GM21576 (cell line): ENCODE measurements around the gene OR7C1.
"Not testable (repeated sequence)": the region's sequence is repeated elsewhere in the genome, so short reads cannot be mapped to it uniquely, and the experiment has no call there.

Experiments used
- ATAC-seq: cut with Tn5 transposase; IDR thresholded peaks from one replicate; pipeline ENCODE4 v1.9.1; 2021; ENCODE audit warnings: mild to moderate bottlenecking, moderate library complexity; ENCODE audit not compliant: unreplicated experiment

Gene OR7C1

DNA sequence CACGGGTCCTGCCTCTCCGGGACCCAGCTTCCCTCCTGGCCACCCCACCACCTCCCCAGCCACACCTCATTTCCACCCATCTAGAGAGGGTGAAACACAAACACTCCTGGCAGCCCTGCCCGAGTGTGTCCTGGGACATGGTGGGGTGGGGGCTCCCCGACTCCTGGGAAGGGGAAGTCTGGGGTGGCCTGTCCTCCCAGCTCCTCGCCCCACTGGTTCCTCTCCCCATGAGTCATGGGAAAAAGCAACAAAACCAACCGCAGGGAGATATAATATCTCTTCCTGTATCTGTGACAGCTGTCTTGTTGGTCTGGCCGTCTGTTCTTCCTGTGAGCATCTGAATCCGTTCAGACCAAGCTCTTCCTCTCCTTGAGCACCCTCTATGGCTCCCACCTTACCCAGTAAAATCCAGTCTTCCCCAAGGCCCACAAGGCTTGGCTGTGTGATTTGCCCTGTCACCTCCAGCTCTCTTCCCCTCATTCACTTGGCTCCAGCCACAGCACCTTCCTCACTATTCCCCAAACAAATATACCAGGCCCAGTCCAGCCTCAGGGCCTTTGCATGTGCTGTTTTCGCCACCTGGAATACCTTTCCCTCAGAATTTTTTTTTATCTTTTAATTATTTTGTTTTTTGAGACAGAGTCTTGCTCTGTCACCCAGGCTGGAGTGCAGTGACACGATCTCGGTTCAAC is 49.7 kb downstream of the OR7C1 start:
- not testable (repeated sequence) for ATAC-seq

DNA sequence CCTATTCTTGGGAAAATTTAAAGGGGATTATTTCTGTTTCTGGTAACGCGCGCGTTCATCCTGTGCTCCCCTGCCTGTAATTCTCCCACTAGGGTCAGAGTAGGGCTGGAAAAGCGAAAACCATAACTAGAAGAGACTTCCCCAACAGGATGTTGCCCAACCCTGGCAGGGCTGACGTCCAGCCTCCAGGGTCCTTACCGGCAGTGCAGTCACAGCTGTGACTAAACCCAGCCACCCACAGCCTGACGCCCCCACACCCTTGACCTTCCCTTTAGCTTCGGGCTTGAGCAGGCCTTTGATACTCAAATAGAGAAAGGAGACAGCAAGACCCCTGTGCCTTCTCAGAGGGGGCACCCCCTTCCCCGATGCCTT is 50.3 kb downstream of the OR7C1 start:
- not testable (repeated sequence) for ATAC-seq

DNA sequence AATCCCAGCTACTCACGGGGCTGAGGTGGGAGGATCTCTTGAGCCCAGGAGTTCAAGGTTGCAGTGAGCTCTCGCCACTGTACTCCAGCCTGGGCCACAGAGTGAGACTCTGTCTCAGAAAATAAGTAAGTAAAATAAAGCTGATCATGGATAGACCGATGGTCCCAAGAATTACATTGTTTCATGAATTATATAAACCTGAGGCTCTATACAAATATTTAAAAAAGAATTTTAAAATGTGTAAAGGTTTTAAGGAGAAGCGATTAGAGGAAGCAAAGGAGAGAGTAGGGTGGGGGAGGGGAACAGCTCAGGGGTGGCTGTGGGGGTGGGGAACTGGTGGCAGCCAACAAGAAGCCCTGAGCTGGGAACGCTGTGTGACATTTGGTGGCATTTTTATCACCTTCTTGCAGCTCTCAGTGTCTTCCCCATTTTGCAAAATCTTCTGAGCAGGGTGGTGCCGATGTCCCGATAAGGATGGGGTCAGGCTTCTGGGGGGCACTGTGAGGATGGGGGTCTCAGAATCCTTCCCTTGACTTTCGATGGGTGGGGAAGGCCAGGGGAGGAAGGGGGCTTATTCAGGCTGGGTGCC is 51.5 kb downstream of the OR7C1 start:
- not testable (repeated sequence) for ATAC-seq

DNA sequence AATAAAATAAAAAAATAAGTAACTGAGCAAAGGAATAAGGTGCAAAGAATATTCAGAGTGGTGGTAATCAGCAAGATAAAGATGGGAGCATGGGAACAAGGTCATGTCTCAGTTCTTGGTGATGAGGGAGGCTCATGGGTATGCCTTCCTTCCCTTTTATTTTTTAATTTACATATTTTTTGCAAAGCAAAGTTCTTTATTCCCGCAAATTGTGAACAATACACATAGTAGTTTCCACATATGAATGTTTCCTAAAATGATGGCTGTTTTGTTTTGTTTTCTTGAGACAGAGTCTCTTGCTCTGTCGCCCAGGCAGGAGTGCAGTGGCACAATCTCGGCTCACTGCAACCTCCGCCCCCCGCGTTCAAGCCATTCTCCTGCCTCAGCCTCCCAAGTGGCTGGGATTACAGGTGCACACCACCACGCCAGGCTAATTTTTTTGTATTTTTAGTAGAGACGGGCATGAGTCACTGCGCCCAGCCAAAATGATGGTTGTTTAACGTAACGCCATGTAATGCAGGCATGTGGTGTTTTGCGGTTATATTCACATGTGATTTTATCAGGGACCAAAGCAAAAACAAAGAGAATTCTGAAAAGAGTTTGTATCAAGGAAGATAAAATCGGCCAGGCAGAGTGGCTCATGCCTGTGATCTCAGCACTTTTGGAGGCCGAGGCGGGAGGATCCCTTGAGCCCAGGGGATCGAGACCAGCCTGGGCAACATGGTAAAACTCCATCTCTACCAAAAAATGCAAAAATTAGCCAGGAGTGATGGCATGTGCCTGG is 52.2 kb downstream of the OR7C1 start:
- no peak for ATAC-seq

DNA sequence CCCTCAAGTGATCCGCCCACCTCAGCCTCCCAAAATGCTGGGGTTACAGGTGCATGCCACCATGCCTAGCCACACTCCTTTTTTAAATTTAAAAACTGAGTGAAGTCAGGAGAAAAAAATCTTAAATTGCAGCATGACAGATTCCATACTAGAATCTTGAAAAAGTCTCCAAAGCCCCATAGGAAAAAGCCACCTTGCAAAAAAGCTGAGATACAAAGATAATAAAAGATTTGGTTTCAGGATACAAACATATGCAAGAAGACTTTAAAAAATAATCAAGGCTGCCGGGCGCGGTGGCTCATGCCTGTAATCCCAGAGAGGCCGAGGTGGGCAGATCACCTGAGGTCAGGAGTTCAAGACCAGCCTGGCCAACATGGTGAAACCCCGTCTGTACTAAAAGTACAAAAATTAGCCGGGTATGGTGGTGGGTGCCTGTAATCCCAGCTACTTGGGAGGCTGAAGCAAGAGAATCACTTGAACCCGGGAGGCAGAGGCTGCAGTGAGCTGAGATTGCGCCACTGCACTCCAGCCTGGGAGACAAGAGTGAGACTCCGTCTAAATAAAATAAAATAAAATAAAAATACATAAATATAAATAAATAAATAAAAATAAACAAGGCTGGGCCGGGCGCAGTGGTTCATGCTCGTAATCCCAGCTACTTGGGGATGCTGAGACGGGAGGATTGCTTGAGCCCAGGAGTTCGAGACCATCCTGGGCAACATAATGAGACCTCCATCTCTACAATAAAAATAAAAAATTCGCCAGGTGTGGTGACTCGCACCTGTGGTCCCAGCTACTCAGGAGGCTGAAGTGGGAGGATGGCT is 53.1 kb downstream of the OR7C1 start:
- ATAC-seq = not testable (repeated sequence)

DNA sequence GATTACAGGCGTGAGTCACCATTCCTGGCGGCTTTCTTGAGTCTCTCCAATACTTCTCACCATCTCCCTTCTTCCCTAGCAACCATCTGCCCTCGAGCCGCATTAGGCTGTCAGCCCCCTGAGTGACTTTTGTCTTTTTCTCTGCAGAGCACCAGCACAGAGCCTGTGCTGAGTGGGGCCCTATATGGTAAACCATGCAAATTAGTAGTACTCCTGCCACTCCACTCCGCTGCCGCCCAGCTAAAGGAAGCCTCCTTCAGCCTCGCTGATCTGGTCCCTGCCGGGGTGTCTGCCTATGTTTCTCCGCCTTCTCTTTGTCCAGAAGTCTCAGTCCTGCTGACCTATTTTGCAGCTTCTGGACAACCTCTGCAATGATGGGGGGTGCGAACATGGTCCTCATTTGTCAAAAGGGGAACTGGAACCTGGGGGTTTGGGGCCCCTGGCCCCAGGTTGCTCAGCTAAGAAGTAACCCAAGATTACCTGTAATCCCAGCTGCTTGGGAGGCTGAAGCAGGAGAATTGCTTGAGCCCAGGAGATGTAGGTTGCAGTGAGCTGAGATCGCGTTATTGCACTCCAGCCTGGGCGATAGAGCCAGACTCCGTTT is 54.3 kb downstream of the OR7C1 start:
- not testable (repeated sequence) for ATAC-seq

DNA sequence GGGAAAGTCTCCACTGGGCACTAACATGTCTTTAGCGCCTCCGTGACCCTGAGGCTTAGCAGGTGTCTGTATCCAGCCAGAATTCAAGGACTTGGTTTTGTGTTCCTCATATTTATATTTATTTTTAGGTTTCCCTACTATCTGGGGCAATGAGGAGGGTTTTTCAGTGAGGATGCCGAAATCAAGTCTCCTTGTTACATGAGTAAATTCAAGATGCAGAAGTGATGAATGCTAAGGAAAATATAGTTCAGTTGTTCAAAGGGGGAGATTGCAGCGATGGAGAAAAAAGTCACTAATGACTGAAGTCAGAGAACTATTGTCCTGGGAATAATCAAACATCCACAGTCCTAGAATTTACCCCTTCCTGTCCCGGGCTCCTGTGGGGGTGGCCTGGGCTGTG is 55.8 kb downstream of the OR7C1 start:
- ATAC-seq = no peak

DNA sequence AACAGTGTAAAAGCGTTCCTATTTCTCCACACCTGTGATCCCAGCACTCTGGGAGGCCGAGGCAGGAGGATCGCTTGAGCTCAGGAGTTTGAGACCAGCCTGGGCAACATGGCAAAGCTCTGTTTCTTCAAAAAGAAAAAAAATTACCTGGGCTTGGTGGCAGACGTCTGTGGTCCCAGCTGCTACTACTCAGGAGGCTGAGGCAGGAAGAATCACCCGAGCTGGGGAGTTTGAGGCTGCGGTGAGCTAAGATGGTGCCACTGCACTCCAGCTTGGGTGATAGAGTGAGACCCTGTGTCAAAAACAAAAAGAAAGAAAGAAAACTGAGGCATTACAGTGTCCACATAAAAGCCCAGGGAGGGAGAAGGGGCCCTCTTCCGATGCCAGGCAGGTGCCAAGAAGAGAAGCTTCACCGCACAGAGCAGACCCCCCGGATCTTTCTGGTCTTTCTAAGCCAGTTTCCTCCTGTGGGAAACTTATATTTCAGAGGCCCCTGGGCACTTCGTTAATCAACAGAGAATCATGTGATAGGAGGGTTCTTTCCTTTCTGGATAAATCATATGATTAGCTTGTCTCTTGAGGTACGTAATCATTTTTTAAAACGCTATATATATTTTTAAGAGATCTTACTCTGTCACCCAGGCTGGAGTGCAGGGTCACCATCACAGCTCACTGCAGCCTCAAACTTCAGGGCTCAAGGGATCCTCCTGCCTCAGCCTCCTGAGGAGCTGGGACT is 56.7 kb downstream of the OR7C1 start, which contains the start of gene ADGRE2:
TSS of gene ADGRE2 (minus strand) at position 451 of the 736 bp plus-strand sequence. CDS start 1,804 bp downstream, outside the sequence.
- ATAC-seq = not testable (repeated sequence)

DNA sequence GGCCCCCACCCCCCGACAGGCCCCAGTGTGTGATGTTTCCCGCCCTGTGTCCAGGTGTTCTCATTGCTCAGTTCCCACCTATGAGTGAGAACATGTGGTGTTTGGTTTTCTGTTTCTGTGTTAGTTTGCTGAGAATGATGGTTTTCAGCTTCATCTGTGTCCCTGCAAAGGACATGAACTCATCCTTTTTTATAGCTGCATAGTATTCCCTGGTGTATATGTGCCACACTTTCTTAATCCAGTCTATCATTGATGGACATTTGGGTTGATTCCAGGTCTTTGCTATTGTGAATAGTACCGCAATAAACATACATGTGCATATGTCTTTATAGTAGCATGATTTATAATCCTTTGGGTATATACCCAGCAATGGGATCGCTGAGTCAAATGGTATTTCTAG is 57.3 kb downstream of the OR7C1 start:
- not testable (repeated sequence) for ATAC-seq

DNA sequence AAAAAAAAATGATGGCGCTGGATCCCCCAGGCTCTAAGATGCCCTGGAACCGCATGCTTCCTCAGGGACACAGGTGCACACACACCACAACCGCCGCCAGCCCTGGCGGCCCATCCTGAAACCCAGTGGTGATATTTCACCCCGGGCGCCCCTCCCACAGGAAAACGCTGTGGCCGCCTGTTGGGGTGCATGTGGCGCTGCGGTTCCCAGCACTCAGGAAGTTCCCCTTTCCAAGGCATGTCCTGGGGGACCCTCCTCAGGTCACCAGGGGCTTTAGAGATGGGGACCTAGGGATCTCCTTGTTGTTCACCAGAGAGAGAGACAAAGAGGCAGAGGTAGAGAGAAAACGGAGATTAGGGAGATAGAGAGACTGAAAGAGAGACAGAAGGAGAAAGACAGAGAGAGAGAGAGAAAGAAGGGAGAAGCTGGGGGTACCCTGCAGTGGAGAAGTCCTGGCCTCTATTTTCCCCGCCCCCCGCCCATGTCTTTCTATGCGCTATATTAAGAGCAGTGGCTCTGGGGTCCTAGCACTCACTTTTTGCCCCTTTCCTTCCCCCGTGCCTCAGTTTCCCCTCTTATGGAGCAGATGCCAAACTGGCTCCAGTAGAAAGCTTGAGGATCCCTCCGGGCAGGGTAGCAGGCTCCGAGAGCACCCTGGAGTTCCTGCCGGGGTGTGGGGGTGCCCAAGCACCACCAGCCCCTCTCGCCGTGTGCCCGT is 59.0 kb downstream of the OR7C1 start:
- ATAC-seq = no peak

DNA sequence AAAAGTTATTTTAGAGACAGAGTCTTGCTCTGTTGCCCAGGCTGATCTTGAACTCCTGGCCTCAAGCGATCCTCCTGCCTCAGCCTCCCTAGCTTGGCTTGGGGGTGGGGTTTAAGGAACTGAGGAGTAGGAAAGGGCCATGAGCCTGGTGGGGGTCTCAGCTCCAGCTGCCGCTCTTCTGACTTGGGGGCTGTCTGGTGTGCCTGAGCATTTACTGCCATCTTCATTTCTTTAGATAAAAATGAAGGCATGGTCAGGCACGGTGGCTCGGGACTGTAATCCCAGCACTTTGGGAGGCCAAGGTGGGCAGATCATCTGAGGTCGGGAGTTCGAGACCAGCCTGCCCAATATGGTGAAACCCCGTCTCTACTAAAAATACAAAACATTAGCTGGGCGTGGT is 59.7 kb downstream of the OR7C1 start:
- ATAC-seq = not testable (repeated sequence)

DNA sequence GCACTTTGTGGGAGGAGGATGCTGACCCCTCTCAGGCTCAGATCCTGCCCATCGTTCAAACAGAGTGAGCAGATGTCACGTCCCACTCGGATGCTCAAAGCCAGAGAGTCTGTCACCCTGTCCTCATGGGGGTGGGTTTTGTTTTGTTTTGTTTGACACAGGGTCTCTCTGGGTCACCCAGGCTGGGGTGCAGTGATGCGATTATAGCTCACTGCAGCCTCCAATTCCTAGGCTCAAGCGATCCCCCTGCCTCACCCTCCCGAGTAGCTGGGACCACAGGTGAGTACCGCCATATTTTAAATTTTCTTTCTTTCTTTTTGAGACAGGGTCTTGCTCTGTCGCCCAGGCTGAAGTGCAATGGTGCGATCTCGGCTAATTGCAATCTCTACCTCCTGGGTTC is 60.6 kb downstream of the OR7C1 start:
- ATAC-seq = no peak

DNA sequence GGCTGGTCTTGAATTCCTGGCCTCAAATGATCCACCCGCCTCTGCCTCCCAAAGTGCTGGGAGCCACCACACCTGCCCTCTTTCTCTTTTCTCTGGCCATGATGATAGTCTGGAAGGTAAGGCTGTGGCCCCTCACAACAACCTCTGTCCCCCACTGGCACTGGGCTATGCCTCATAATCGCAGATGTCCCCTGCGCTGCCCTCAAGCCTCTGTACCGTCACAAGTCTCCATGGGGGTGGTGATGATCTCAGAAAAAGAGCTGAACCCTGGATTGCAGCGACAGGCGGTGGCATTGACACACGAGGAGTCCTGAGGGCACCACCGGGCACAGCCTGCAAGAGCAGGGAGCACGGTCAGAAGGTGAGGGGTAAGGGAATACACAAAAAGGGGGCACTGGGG is 61.3 kb downstream of the OR7C1 start:
- ATAC-seq = not testable (repeated sequence)

DNA sequence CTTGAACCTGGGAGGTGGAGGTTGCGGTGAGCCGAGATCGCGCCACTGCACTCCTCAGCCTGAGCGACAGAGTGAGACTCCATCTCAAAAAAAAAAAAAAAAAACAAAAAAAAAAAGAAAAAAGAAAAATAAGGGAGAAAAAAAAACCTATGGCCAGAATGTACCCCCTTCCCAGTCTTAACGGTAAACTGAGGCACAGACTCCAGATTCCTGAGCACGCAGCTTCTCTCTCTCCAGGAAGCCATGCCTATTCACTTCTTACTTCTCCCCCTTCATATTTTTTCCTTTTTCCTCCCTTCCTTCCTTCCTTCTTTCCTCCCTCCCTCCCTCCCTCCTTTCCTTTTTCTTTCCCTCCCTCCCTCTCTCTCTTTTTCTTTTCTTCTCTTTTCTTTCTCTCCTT is 62.0 kb downstream of the OR7C1 start:
- no peak for ATAC-seq

DNA sequence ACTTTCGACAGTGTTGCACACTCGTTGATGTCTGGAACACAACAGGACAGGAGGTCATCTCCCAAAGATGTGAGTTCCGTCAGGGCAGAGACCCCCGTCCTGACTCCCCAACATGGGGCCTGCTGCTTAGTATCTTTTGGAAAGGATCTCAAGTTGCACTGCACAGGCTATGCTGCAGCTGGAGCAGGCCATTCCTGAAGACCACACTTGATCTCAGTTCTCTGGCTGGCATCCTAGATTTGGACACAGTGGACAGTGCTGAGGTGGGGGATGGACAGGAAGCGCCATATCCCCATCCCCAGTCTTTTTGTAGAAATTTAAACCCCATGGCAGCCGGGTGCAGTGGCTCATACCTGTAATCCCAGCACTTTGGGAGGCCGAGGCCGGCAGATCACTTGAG is 62.5 kb downstream of the OR7C1 start:
- ATAC-seq = no peak

DNA sequence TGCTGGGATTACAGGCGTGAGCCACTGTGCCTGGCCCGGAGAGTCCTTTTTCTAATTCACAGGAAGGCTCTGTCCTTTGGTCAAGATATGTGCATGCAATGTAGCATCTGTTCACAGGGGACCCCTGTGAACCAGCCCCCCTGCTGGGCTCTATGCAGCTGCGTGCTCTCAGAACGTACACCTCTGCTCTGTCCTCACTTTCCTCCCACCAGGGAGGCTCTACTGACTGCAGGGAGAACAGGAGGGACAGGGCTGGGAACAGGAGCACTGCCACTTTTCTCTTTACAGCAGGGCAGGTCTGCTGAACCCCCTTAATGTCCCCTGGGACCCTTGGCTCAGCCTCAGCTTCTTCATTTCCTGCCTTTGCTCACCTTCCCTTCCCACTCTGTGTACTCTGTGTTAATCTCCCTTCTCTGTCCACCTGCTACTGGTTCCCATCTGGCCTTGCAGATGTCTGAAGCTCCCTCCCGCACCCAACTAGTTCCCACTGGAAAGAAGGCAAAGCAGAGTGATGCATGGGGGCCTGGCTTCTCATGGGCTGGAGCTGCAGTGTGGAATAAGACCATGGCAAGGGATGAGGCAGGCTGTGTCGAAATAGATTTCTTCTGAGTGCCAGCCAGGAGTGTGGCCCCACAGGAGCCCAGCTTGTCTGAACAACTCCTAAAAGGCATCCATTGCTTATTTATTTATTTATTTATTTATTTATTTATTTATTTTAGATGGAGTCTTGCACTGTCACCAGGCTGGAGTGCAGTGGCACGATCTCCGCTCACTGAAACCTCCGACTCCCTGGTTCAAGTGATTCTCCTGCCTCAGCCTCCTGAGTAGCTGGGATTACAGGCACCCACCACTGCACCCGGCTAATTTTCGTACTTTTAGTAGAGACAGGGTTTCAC is 63.8 kb downstream of the OR7C1 start:
- no peak for ATAC-seq

DNA sequence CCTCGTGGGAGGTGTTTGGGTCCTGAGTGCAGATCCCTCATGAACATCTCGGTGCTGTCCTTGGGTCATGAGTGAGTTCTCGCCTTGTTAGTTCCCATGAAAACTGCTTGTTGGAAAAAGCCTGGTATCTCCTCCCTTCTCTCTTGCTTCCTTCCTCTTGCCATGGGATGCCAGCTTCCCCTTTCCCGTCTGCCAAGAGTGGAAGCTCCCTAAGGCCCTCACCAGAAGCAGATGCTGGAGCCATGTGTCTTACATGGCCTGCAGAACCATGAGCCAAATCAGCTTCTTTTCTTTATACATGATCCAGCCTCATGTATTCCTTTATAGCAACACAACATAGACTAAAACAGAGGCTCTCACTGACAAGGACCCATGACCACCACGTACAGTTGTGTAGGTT is 64.8 kb downstream of the OR7C1 start:
- ATAC-seq = no peak

DNA sequence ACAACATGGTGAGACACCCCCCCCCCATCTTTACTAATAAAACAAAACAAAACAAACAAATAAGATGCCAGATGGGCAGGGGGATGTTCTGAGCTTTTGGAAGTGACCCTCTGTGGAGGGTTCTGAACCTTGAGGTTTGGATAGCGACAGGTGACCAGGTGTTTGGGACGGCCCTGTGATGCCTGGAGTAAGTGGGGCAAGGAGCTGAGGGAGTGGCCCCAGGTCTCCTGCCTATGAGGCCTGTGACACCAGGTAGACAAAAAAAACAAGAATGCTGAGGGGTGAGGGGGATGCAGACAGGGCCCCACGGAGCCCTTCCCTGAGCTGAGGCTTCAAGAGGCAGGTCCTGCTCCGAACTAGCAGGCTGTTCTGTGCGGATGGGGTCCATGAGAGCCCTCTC is 65.8 kb downstream of the OR7C1 start:
- no peak for ATAC-seq
